H1 (cell line): Measurements from ENCODE around the gene ME3. TPM values are rescaled to one million over a fixed set of nuclear protein-coding genes. Genes with fewer than 3 reads are reported as not detected.

Source experiments
- HDAC2 ChIP-seq, 2 experiments: fragments of 300-600 bp in 1 of 2; sonication (generic) in 1 of 2; IDR thresholded peaks; 2 replicates each; pipeline ENCODE4 v1.6.1; 2011 to 2012; ENCODE audit warnings: low read depth in 2 of 2, low read length in 2 of 2, mild to moderate bottlenecking in 2 of 2, moderate library complexity in 2 of 2, borderline replicate concordance in 1 of 2, inconsistent platforms in 1 of 2
- SUZ12 ChIP-seq: fragments of 200-600 bp; sonication (generic); IDR thresholded peaks from 2 replicates; pipeline ENCODE4 v1.6.1; 2012; ENCODE audit warnings: mild to moderate bottlenecking, inconsistent platforms, low read length, moderate library complexity, mixed read lengths
- polyA plus RNA-seq, 7 experiments: library from polyadenylated mRNA; depleted of rRNA in 3 of 7; stranded (reverse) in 5 of 7; unstranded in 2 of 7; fragments of >200 nt in 5 of 7; fragments of 200-250 nt in 2 of 7; gene quantifications; 1 replicate in 5 of 7; 2 replicates in 1 of 7; 4 replicates in 1 of 7; pipeline versions ENCODE4 v1.2.1 to v1.2.3, GENCODE V29; 2011 to 2013; ENCODE audit warnings: missing spikeins in 2 of 7, mixed read lengths in 2 of 7
- total RNA-seq: library from RNA; stranded (reverse); fragmentation: NEBNext Ultra II Directional; extraction: Animal tissue kit (Norgen Biotek cat#: 25700); gene quantifications from 2 replicates; pipeline ENCODE4 v1.2.1, GENCODE V29; 2021

ME3 gene
- total and polyA plus RNA-seq, 2 of the 8 experiments (the other 6 are each of a cell fraction or from before 2014, with no cell fraction given) = 1.5 to 2.8 TPM

GRCh38 chr11:86440305-86440716 is 232.1 kb downstream of the ME3 start (continued):
- TF ChIP-seq SUZ12 = no peak
- TF ChIP-seq HDAC2 (IDR thresholded peaks at IDR 0.05; ENCODE audit: borderline replicate concordance in 1 of 2, low read depth in 2 of 2, low read length in 2 of 2) = no peak
